ENCODE data around the gene PHF1.
"Not testable (repeated sequence)": the region's sequence is repeated elsewhere in the genome, so short reads cannot be mapped to it uniquely, and the experiment has no call there.

DNA sequence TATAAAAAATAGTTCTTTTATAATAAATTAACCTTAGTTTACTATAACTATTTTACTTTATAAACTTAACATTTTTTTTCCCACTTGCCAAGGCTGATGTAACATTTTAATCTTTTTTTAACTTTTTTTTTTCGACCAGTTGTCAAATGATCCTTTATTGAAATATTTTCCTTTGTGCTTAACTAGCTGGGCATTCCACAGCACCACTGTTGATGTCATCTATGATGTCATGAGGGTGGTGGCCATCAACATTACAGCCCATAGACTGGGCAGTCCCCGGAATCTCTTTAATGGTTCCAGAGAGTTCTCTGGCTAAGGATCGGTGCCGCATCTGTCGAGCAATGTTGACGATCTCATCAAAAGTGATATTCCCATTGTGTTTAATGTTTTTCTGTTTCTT is 10.9 kb upstream of the PHF1 start:
- TF ChIP-seq POLR2AphosphoS5 (IDR thresholded peaks at IDR 0.05; ENCODE audit: low read depth); CTCF (IDR thresholded peaks at IDR 0.05; ENCODE audit: insufficient read depth, low read length); GABPA (IDR thresholded peaks at IDR 0.05; ENCODE audit: low read depth); SPI1 (IDR thresholded peaks at IDR 0.05; ENCODE audit: borderline replicate concordance, low read depth): not testable (repeated sequence)
- TF ChIP-seq, protein P1, sequence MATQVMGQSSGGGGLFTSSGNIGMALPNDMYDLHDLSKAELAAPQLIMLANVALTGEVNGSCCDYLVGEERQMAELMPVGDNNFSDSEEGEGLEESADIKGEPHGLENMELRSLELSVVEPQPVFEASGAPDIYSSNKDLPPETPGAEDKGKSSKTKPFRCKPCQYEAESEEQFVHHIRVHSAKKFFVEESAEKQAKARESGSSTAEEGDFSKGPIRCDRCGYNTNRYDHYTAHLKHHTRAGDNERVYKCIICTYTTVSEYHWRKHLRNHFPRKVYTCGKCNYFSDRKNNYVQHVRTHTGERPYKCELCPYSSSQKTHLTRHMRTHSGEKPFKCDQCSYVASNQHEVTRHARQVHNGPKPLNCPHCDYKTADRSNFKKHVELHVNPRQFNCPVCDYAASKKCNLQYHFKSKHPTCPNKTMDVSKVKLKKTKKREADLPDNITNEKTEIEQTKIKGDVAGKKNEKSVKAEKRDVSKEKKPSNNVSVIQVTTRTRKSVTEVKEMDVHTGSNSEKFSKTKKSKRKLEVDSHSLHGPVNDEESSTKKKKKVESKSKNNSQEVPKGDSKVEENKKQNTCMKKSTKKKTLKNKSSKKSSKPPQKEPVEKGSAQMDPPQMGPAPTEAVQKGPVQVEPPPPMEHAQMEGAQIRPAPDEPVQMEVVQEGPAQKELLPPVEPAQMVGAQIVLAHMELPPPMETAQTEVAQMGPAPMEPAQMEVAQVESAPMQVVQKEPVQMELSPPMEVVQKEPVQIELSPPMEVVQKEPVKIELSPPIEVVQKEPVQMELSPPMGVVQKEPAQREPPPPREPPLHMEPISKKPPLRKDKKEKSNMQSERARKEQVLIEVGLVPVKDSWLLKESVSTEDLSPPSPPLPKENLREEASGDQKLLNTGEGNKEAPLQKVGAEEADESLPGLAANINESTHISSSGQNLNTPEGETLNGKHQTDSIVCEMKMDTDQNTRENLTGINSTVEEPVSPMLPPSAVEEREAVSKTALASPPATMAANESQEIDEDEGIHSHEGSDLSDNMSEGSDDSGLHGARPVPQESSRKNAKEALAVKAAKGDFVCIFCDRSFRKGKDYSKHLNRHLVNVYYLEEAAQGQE (IDR thresholded peaks at IDR 0.05; ENCODE audit: insufficient replicate concordance, low read depth) = not testable (repeated sequence)
